Activated CD8-positive, alpha-beta memory T cell treated with anti-CD3 and anti-CD28 coated beads for 24 hours (primary cell): ENCODE results near the gene TMEM150C.

Experiments used
- DNase-seq: peaks from one replicate; pipeline ENCODE4 v3.0.0-alpha.2; 2020

The TMEM150C gene

GRCh38 chr4:82469791-82470345, 91.9 kb downstream of the TMEM150C start:
- DNase-seq: no peak

GRCh38 chr4:82467471-82467870, 94.3 kb downstream of the TMEM150C start:
- no peak for DNase-seq

GRCh38 chr4:82463221-82463620, 98.6 kb downstream of the TMEM150C start:
- no peak for DNase-seq

- DNase-seq: peak; percentile 93
These were observed 99.4 kb downstream of the TMEM150C start for GRCh38 chr4:82462415-82462831.

GRCh38 chr4:82461710-82462109, 100.1 kb downstream of the TMEM150C start:
- no peak for DNase-seq

- DNase-seq: no peak
These were observed 103.1 kb downstream of the TMEM150C start for GRCh38 chr4:82458729-82459128.

GRCh38 chr4:82457266-82457665, 104.5 kb downstream of the TMEM150C start:
- DNase-seq: no peak

GRCh38 chr4:82452026-82452425, 109.8 kb downstream of the TMEM150C start:
- no peak for DNase-seq

GRCh38 chr4:82450966-82451755, 110.6 kb downstream of the TMEM150C start:
- no peak for DNase-seq

- DNase-seq: no peak
These were observed 113.9 kb downstream of the TMEM150C start for GRCh38 chr4:82447886-82448285.

GRCh38 chr4:82439088-82439487, 122.7 kb downstream of the TMEM150C start:
- no peak for DNase-seq

GRCh38 chr4:82437285-82438005, 124.3 kb downstream of the TMEM150C start:
- DNase-seq: no peak

GRCh38 chr4:82436780-82437179, 125.0 kb downstream of the TMEM150C start:
- DNase-seq: no peak

- DNase-seq: no peak
These were observed 125.7 kb downstream of the TMEM150C start for GRCh38 chr4:82436130-82436529.

GRCh38 chr4:82434949-82435348, 126.8 kb downstream of the TMEM150C start:
- no peak for DNase-seq

GRCh38 chr4:82433791-82434190, 128.0 kb downstream of the TMEM150C start:
- DNase-seq: no peak
